ENCODE results near the gene FGG. TPM values are rescaled to one million over a fixed set of nuclear protein-coding genes. Genes with fewer than 3 reads are reported as not detected.
A peak's percentile ranks its signal among the peaks of the same experiment; 100 is the strongest.

Gene FGG
- total and polyA plus RNA-seq, 2 of the 13 experiments (the other 11 are each of a cell fraction or from before 2014, with no cell fraction given), result 1,037 to 2,423 TPM

GRCh38 chr4:154618708-154619315, 6.4 kb upstream of the FGG start (continued):
- no peak for TF ChIP-seq ZNF280B (CRISPR knock-in tag; IDR thresholded peaks at IDR 0.05; ENCODE audit: borderline replicate concordance)
- TF ChIP-seq ZNF317 (CRISPR knock-in tag; IDR thresholded peaks at IDR 0.05), result 0 out of 2 replicates have a peak, but pooled peaks have one; percentile 50
- TF ChIP-seq ZBTB2 (CRISPR knock-in tag; IDR thresholded peaks at IDR 0.05; ENCODE audit: low read depth), result no peak
- peak; percentile 94 for TF ChIP-seq RAD21 (CRISPR knock-in tag; IDR thresholded peaks at IDR 0.05)
- TF ChIP-seq CAMTA2 (CRISPR knock-in tag; IDR thresholded peaks at IDR 0.05; ENCODE audit: borderline replicate concordance), result no peak
- TF ChIP-seq IRF1 (CRISPR knock-in tag; IDR thresholded peaks at IDR 0.05; ENCODE audit: low read depth), result no peak
- no peak for TF ChIP-seq SNAPC5 (CRISPR knock-in tag; IDR thresholded peaks at IDR 0.05; ENCODE audit: borderline replicate concordance)
- TF ChIP-seq ZNF17 (CRISPR knock-in tag; IDR thresholded peaks at IDR 0.05), result no peak
- no peak for TF ChIP-seq ZFX (CRISPR knock-in tag; IDR thresholded peaks at IDR 0.05; ENCODE audit: low read depth)
- TF ChIP-seq PRDM10 (CRISPR knock-in tag; IDR thresholded peaks at IDR 0.05; ENCODE audit: low read depth), result 0 out of 2 replicates have a peak, but pooled peaks have one; percentile 48
- TF ChIP-seq ZNF121 (CRISPR knock-in tag; IDR thresholded peaks at IDR 0.05), result no peak
- no peak for TF ChIP-seq AFF4 (CRISPR knock-in tag; IDR thresholded peaks at IDR 0.05)
- no peak for TF ChIP-seq THAP8 (CRISPR knock-in tag; IDR thresholded peaks at IDR 0.05; ENCODE audit: borderline replicate concordance)
- no peak for TF ChIP-seq HOXD1 (CRISPR knock-in tag; IDR thresholded peaks at IDR 0.05)
- TF ChIP-seq PTBP1 (IDR thresholded peaks at IDR 0.05; ENCODE audit: low read depth, low read length, poor library complexity, severe bottlenecking), result no peak
- no peak for TF ChIP-seq NFE2L2 (IDR thresholded peaks at IDR 0.05; ENCODE audit: low read length)

All from HepG2 (cell line).